Measurements from ENCODE around the gene THADA.
A peak's percentile ranks its signal among the peaks of the same experiment; 100 is the strongest.

DNA sequence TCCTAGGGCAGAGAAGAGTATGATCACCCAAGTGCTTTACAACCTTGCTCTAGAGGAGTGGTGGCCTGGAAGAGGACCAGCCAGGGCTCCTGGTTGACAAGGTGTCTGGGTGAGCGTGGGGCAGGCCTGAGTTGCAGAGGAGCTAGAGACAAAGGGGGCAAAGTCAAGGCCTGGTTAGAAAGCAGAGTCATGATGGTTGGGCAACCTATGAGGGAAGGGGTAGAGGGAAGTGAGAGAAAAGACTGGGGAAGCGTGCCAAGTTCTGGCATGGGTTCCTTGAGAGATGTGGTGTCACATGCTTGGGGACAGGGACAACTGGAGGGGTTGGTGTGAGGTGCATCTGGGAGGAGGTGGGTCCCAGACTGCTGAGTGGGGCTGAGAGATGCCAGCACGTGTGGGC, 382.9 kb downstream of the THADA start:
- TF ChIP-seq, protein P1, sequence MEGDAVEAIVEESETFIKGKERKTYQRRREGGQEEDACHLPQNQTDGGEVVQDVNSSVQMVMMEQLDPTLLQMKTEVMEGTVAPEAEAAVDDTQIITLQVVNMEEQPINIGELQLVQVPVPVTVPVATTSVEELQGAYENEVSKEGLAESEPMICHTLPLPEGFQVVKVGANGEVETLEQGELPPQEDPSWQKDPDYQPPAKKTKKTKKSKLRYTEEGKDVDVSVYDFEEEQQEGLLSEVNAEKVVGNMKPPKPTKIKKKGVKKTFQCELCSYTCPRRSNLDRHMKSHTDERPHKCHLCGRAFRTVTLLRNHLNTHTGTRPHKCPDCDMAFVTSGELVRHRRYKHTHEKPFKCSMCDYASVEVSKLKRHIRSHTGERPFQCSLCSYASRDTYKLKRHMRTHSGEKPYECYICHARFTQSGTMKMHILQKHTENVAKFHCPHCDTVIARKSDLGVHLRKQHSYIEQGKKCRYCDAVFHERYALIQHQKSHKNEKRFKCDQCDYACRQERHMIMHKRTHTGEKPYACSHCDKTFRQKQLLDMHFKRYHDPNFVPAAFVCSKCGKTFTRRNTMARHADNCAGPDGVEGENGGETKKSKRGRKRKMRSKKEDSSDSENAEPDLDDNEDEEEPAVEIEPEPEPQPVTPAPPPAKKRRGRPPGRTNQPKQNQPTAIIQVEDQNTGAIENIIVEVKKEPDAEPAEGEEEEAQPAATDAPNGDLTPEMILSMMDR (IDR thresholded peaks at IDR 0.05) = no peak
- TF ChIP-seq EP300 (IDR thresholded peaks at IDR 0.05) (peak in 1 of 2 donors; percentile 54), POLR2A (IDR thresholded peaks at IDR 0.05) (no peak)
